NCI-H2196 (cell line): ENCODE results near the gene NCOA7.
"Not testable (repeated sequence)": the region's sequence is repeated elsewhere in the genome, so short reads cannot be mapped to it uniquely, and the experiment has no call there.

Experiments used
- DNase-seq: peaks from one replicate; lab custom pipeline; 2025; ENCODE audit not compliant: unreplicated experiment; lab: John Stamatoyannopoulos, UW

Gene NCOA7

GRCh38 chr6:125968493-125968892 lies 177.7 kb downstream of the NCOA7 start:
- no peak for DNase-seq

DNA sequence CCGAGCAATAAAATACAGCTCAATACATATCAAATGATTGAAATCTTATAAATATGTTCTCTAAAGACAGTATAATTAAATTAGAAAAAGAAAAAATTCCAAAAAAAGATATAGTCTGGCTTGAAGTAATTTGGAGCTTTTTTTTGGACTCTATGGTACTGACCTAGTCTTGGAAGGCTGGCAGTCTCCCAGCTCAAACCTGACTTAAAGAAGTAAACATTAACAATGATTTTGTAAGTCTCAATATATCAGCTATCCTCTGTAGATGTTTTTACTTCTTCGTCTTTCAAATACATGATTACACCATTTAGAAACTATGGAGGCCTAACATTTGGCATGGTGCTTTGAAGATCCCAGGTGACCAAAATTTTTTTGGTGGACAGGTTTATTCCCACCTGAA lies 180.0 kb downstream of the NCOA7 start:
- DNase-seq: no peak

DNA sequence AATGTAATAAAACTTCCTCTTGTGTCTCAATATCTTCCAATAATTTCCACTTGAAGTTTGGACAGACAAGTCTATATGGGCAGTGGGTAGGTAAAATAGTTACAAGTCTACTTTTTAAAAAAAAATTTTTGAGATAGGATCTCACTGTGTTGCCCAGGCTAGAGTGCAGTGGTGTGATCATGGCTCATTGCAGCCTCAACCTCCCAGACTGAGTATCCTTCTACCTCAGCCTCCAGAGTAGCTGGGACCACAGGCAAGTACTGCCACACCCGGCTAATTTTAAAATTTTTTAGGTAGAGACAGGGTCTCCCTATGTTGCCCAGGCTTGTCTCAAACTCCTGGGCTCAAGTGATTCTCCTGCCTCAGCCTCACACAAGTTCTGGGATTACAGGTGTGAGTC lies 181.7 kb downstream of the NCOA7 start:
- DNase-seq: not testable (repeated sequence)

DNA sequence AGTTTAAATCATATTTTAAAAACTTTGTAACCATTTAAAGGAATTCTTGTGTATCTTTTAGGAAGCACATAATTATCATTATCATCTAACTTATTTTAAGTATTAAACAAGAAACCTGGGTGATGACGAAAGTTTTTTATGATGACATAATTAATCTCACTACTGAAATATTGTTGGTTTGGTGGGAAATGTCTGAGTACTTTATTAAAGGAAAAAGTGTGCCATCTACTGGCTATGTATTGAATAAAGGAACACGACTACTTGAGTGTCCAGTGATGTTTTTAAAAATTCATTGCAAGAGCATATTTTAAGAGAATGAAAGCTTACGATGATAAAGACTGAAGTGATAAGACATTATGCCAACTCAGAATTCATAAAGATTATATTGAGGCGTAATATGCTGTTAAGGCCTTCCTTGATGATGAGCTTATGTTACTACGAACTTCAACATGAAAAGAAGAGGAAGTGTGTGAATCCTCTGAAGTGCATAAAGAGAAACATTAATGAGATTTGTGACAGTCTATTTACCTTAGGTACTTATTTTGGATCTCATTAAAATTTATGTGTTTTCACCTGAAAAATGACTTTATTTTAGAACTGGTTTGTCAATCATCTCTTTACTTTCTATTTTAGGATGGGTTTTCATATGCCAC lies 183.6 kb downstream of the NCOA7 start:
- peak; percentile 74 for DNase-seq

DNA sequence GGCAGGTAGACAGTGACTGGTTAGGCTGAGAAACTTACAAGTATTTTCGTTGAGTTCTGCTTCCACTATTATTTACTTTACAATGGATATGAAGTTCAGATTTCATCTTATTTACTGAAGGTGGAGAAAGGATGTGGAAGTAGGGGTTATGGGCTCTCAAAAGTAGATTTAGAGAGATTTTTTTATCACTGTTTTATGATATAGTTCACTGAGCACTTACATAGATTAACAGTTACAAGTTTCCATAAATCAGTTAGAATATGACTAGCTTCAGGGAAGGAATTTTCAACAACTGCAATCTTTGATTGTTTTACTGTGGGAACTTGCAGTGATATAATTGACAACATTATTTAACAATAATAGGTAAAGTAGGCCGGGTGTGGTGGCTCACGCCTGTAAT lies 188.3 kb downstream of the NCOA7 start:
- no peak for DNase-seq
